CD4-positive, alpha-beta T cell treated with Interleukin-15 for 1 hour (primary cell): ENCODE measurements around the gene MRPL27.
A peak's percentile ranks its signal among the peaks of the same experiment; 100 is the strongest.
"Not testable (repeated sequence)": the region's sequence is repeated elsewhere in the genome, so short reads cannot be mapped to it uniquely, and the experiment has no call there.

Experiments used
- DNase-seq: peaks from one replicate; pipeline ENCODE4 v3.0.0-alpha.2; 2020

Gene MRPL27

GRCh38 chr17:50372758-50373556, at the start of gene MRPL27, which contains the start of gene EME1:
TSS of gene MRPL27 (minus strand) at chr17:50373184. CDS start at chr17:50373170, 14 bp downstream.
TSS of gene EME1 (plus strand) at chr17:50373229. CDS start at chr17:50375209, 1,980 bp downstream.
- DNase-seq, result peak; percentile 84

- DNase-seq, result no peak
Measured at GRCh38 chr17:50422738-50423137, 49.8 kb upstream of the MRPL27 start.

GRCh38 chr17:50421308-50422051, 48.5 kb upstream of the MRPL27 start:
- no peak for DNase-seq

- DNase-seq, result no peak
Measured at GRCh38 chr17:50420419-50421112, 47.6 kb upstream of the MRPL27 start.

GRCh38 chr17:50419577-50419976, 46.6 kb upstream of the MRPL27 start:
- not testable (repeated sequence) for DNase-seq

- DNase-seq, result no peak
Measured at GRCh38 chr17:50414808-50415207, 41.8 kb upstream of the MRPL27 start.

GRCh38 chr17:50412188-50412732, 39.3 kb upstream of the MRPL27 start:
- DNase-seq, result no peak

GRCh38 chr17:50407921-50408320, 34.9 kb upstream of the MRPL27 start:
- DNase-seq, result no peak

GRCh38 chr17:50406578-50406977, 33.6 kb upstream of the MRPL27 start:
- DNase-seq, result no peak

- DNase-seq, result not testable (repeated sequence)
Measured at GRCh38 chr17:50405351-50405750, 32.4 kb upstream of the MRPL27 start.

- not testable (repeated sequence) for DNase-seq
Measured at GRCh38 chr17:50399591-50399990, 26.6 kb upstream of the MRPL27 start.

- DNase-seq, result not testable (repeated sequence)
Measured at GRCh38 chr17:50398672-50399071, 25.7 kb upstream of the MRPL27 start.

- DNase-seq, result no peak
Measured at GRCh38 chr17:50397919-50398285, 24.9 kb upstream of the MRPL27 start.

- peak; percentile 90 for DNase-seq
Measured at GRCh38 chr17:50397111-50397918, 24.3 kb upstream of the MRPL27 start, which contains the start of gene LRRC59. TSS of gene LRRC59 (minus strand) at chr17:50397523. CDS start at chr17:50397317, 206 bp downstream.

- no peak for DNase-seq
Measured at GRCh38 chr17:50396261-50397110, 23.5 kb upstream of the MRPL27 start.

GRCh38 chr17:50394711-50395110, 21.7 kb upstream of the MRPL27 start:
- DNase-seq, result no peak

GRCh38 chr17:50393700-50394099, 20.7 kb upstream of the MRPL27 start:
- DNase-seq, result no peak

GRCh38 chr17:50392621-50393020, 19.6 kb upstream of the MRPL27 start:
- DNase-seq, result no peak

GRCh38 chr17:50389534-50389933, 16.6 kb upstream of the MRPL27 start:
- DNase-seq, result no peak

GRCh38 chr17:50388728-50389127, 15.7 kb upstream of the MRPL27 start:
- no peak for DNase-seq

- no peak for DNase-seq
Measured at GRCh38 chr17:50386510-50386909, 13.5 kb upstream of the MRPL27 start.
